HepG2 (cell line): ENCODE results near the gene ODAPH. TPM values are rescaled to one million over a fixed set of nuclear protein-coding genes. Genes with fewer than 3 reads are reported as not detected.

Source experiments
- CEBPB ChIP-seq: IDR thresholded peaks from 2 replicates; pipeline ENCODE4 v1.6.1; 2011; ENCODE audit warnings: low read depth, low read length, improper control_type of control experiment, borderline replicate concordance
- EP300 ChIP-seq, 3 experiments: sonication (generic) in 1 of 3; formaldehyde crosslinking in 1 of 3; IDR thresholded peaks; 2 replicates each; pipeline versions ENCODE4 v1.5.1 to v1.6.1; 2011 to 2020; ENCODE audit warnings: low read depth in 2 of 3, low read length in 2 of 3, borderline replicate concordance in 1 of 3, improper control_type of control experiment in 1 of 3, mild to moderate bottlenecking in 1 of 3, missing genetic modification reagents in 1 of 3, moderate library complexity in 1 of 3
- HHEX ChIP-seq: IDR thresholded peaks from 2 replicates; pipeline ENCODE4 v1.6.1; 2016; ENCODE audit warnings: control low read depth
- HMG20B ChIP-seq: conservative IDR thresholded peaks from 2 replicates; pipeline ENCODE4 v1.6.1; 2016; ENCODE audit warnings: missing genetic modification reagents, missing compliant biosample characterization
- HMGA1 ChIP-seq: sonication (generic); formaldehyde crosslinking; conservative IDR thresholded peaks from 2 replicates; pipeline ENCODE4 v1.4.0; 2020; ENCODE audit warnings: missing genetic modification reagents
- LCORL ChIP-seq, 2 experiments: fragments of 450-650 bp in 1 of 2; sonication (generic) in 1 of 2; formaldehyde crosslinking in 1 of 2; IDR thresholded peaks; 2 replicates each; pipeline versions ENCODE4 v1.5.0 to v1.6.1; 2017 to 2020; ENCODE audit warnings: antibody characterized with exemption in 1 of 2, missing genetic modification reagents in 1 of 2
- MEIS1 ChIP-seq: sonication (generic); formaldehyde crosslinking; IDR thresholded peaks from 2 replicates; pipeline ENCODE4 v1.9.0; 2021; ENCODE audit warnings: mild to moderate bottlenecking, missing genetic modification reagents, moderate library complexity, borderline replicate concordance
- PHB2 ChIP-seq: fragments of 450-650 bp; IDR thresholded peaks from 2 replicates; pipeline ENCODE4 v1.6.1; 2018; ENCODE audit not compliant: partially characterized antibody
- RBFOX2 ChIP-seq: fragments of 200-400 bp; formaldehyde crosslinking; IDR thresholded peaks from 2 replicates; pipeline ENCODE4 v1.6.1; 2017; ENCODE audit warnings: low read depth, mild to moderate bottlenecking, low read length
- SOX6 ChIP-seq, 2 experiments: fragments of 450-650 bp in 1 of 2; sonication (generic) in 1 of 2; formaldehyde crosslinking in 1 of 2; IDR thresholded peaks; 2 replicates each; pipeline versions ENCODE4 v1.4.0 to v1.6.1; 2017 to 2020; ENCODE audit warnings: antibody characterized with exemption in 1 of 2, mild to moderate bottlenecking in 1 of 2, missing genetic modification reagents in 1 of 2
- SPEN ChIP-seq: sonication (generic); formaldehyde crosslinking; IDR thresholded peaks from 2 replicates; pipeline ENCODE4 v1.5.1; 2020; ENCODE audit warnings: low read depth, mild to moderate bottlenecking, missing genetic modification reagents
- TOE1 ChIP-seq: sonication (generic); formaldehyde crosslinking; IDR thresholded peaks from 2 replicates; pipeline ENCODE4 v1.4.0; 2020; ENCODE audit warnings: mild to moderate bottlenecking, missing genetic modification reagents
- ZNF263 ChIP-seq: sonication (generic); formaldehyde crosslinking; IDR thresholded peaks from 2 replicates; pipeline ENCODE4 v1.4.0; 2020; ENCODE audit warnings: missing genetic modification reagents
- ZNF672 ChIP-seq: sonication (generic); formaldehyde crosslinking; IDR thresholded peaks from 2 replicates; pipeline ENCODE4 v1.8.1; 2022; ENCODE audit warnings: missing genetic modification reagents
- ZNF761 ChIP-seq: sonication (generic); formaldehyde crosslinking; conservative IDR thresholded peaks from 2 replicates; pipeline ENCODE4 v1.4.0; 2020; ENCODE audit warnings: mild to moderate bottlenecking, missing genetic modification reagents
- ZNF816 ChIP-seq: sonication (generic); formaldehyde crosslinking; IDR thresholded peaks from 2 replicates; pipeline ENCODE4 v1.8.0; 2022; ENCODE audit warnings: missing genetic modification reagents, mild to moderate bottlenecking, borderline replicate concordance
- ZSCAN12 ChIP-seq: sonication (generic); formaldehyde crosslinking; IDR thresholded peaks from 2 replicates; pipeline ENCODE4 v1.9.0; 2021; ENCODE audit warnings: mild to moderate bottlenecking, missing genetic modification reagents
- ZSCAN9 ChIP-seq: IDR thresholded peaks from 2 replicates; pipeline ENCODE4 v1.6.1; 2016; ENCODE audit warnings: borderline replicate concordance
- polyA plus RNA-seq, 8 experiments: library from polyadenylated mRNA; depleted of rRNA in 3 of 8; stranded (reverse) in 7 of 8; unstranded in 1 of 8; fragments of >200 nt; fragmentation: Illumina TruSeq in 4 of 8; extraction: Trizol in 4 of 8; gene quantifications; 2 replicates each; pipeline versions ENCODE4 v1.2.1 to v1.2.3, GENCODE V29; 2011 to 2016; ENCODE audit warnings: low read depth in 4 of 8, missing spikeins in 1 of 8, mixed read lengths in 1 of 8; ENCODE audit not compliant: insufficient read depth in 1 of 8
- total RNA-seq, 5 experiments: library from RNA; depleted of rRNA; stranded (reverse); fragments of >200 nt; fragmentation: Illumina TruSeq; extraction: Trizol; gene quantifications; 2 replicates each; pipeline ENCODE4 v1.2.3, GENCODE V29; 2016; ENCODE audit warnings: low read depth in 1 of 5
- TF ChIP-seq, protein P1 (sequence below), 2 experiments: sonication (generic) in 1 of 2; formaldehyde crosslinking in 1 of 2; IDR thresholded peaks; 2 replicates each; pipeline versions ENCODE4 v1.5.1 to v1.6.1; 2011 to 2020; ENCODE audit warnings: borderline replicate concordance in 1 of 2, low read depth in 1 of 2, low read length in 1 of 2, mild to moderate bottlenecking in 1 of 2, missing genetic modification reagents in 1 of 2, moderate library complexity in 1 of 2
- TF ChIP-seq, protein P2 (sequence below): sonication (generic); formaldehyde crosslinking; IDR thresholded peaks from 2 replicates; pipeline ENCODE4 v1.5.0; 2020; ENCODE audit warnings: missing genetic modification reagents
- TF ChIP-seq, protein P3 (sequence below): sonication (generic); formaldehyde crosslinking; IDR thresholded peaks from 2 replicates; pipeline ENCODE4 v1.5.0; 2020; ENCODE audit warnings: mild to moderate bottlenecking, low read depth, missing genetic modification reagents, borderline replicate concordance
- TF ChIP-seq, protein P4 (sequence below): sonication (generic); formaldehyde crosslinking; IDR thresholded peaks from 2 replicates; pipeline ENCODE4 v1.4.0; 2020; ENCODE audit warnings: mild to moderate bottlenecking, missing genetic modification reagents
- TF ChIP-seq, protein P5 (sequence below): conservative IDR thresholded peaks from 2 replicates; pipeline ENCODE4 v1.6.1; 2018; ENCODE audit warnings: missing genetic modification reagents

ODAPH gene
- total and polyA plus RNA-seq, 2 of the 13 experiments (the other 11 are each of a cell fraction or from before 2014, with no cell fraction given): 0.50 TPM; not detected in 1

DNA sequence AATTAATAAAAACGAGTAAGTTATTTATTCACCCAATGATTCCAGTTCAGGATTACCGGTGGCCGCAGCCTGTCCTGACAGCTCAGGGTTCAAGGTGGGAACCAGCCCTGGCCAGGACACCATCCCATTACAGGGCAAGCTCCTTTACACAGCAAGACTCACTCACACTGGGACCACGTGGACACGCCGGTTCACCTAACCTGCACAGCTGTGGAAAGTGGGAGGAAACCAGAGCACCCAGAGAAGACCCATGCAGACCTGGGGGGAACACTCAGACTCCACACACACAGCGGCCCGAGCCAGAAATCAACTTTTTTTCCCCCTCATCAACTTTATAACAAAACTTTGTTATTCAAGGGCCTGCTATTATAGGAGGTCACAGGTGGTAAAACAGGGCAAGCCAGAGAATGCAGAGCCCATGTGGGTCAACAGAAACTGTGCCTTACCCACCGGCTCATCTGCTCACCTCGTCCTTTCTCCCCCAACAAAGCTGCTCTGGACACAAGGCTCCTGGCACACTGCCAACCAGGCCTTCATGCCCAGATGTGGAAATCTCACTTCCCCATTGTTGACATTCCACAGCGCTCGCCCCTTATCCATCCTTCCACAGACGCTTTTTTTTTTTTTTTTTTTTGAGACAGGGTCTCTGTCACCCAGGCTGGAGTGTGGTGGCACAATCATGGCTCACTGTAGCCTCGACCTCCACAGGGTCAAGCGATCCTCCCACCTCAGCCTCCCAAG, 8.0 kb upstream of the ODAPH start (continued):
- TF ChIP-seq SOX6 (IDR thresholded peaks at IDR 0.05) (no peak), SOX6 (CRISPR knock-in tag; IDR thresholded peaks at IDR 0.05) (0 out of 2 replicates have a peak, but pooled peaks have one; percentile 15), PHB2 (no peak), ZSCAN9 (CRISPR knock-in tag) (no peak), ZNF672 (no peak), RBFOX2 (no peak), HMG20B (CRISPR knock-in tag) (no peak), ZSCAN12 (CRISPR knock-in tag) (no peak), ZNF761 (CRISPR knock-in tag) (no peak), HMGA1 (CRISPR knock-in tag) (no peak), LCORL (IDR thresholded peaks at IDR 0.05) (peak; percentile 96), LCORL (CRISPR knock-in tag; IDR thresholded peaks at IDR 0.05) (no peak), HHEX (CRISPR knock-in tag) (no peak), SPEN (CRISPR knock-in tag) (no peak), ZNF263 (no peak), TOE1 (CRISPR knock-in tag) (no peak), EP300 (IDR thresholded peaks at IDR 0.05; ENCODE audit: low read depth in 2 of 2, low read length in 2 of 2) (no peak), EP300 (CRISPR knock-in tag; IDR thresholded peaks at IDR 0.05; ENCODE audit: borderline replicate concordance) (no peak), CEBPB (peak; percentile 44; the same call in 1 of the 2 replicates), MEIS1 (no peak), ZNF816 (no peak)
- TF ChIP-seq, protein P1, sequence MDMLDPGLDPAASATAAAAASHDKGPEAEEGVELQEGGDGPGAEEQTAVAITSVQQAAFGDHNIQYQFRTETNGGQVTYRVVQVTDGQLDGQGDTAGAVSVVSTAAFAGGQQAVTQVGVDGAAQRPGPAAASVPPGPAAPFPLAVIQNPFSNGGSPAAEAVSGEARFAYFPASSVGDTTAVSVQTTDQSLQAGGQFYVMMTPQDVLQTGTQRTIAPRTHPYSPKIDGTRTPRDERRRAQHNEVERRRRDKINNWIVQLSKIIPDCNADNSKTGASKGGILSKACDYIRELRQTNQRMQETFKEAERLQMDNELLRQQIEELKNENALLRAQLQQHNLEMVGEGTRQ (IDR thresholded peaks at IDR 0.05; ENCODE audit: low read depth, low read length): no peak
- TF ChIP-seq, protein P1 (CRISPR knock-in tag; IDR thresholded peaks at IDR 0.05; ENCODE audit: borderline replicate concordance): no peak
- TF ChIP-seq, protein P2, sequence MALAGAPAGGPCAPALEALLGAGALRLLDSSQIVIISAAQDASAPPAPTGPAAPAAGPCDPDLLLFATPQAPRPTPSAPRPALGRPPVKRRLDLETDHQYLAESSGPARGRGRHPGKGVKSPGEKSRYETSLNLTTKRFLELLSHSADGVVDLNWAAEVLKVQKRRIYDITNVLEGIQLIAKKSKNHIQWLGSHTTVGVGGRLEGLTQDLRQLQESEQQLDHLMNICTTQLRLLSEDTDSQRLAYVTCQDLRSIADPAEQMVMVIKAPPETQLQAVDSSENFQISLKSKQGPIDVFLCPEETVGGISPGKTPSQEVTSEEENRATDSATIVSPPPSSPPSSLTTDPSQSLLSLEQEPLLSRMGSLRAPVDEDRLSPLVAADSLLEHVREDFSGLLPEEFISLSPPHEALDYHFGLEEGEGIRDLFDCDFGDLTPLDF (CRISPR knock-in tag): no peak
- TF ChIP-seq, protein P3, sequence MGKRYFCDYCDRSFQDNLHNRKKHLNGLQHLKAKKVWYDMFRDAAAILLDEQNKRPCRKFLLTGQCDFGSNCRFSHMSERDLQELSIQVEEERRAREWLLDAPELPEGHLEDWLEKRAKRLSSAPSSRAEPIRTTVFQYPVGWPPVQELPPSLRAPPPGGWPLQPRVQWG: no peak
- TF ChIP-seq, protein P4, sequence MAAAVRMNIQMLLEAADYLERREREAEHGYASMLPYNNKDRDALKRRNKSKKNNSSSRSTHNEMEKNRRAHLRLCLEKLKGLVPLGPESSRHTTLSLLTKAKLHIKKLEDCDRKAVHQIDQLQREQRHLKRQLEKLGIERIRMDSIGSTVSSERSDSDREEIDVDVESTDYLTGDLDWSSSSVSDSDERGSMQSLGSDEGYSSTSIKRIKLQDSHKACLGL (CRISPR knock-in tag): no peak
- TF ChIP-seq, protein P5, sequence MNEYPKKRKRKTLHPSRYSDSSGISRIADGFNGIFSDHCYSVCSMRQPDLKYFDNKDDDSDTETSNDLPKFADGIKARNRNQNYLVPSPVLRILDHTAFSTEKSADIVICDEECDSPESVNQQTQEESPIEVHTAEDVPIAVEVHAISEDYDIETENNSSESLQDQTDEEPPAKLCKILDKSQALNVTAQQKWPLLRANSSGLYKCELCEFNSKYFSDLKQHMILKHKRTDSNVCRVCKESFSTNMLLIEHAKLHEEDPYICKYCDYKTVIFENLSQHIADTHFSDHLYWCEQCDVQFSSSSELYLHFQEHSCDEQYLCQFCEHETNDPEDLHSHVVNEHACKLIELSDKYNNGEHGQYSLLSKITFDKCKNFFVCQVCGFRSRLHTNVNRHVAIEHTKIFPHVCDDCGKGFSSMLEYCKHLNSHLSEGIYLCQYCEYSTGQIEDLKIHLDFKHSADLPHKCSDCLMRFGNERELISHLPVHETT (CRISPR knock-in tag): no peak
